GM19193 (cell line): ENCODE measurements around the gene SETD5.
A peak's percentile ranks its signal among the peaks of the same experiment; 100 is the strongest.

Source experiments
- POLR2A ChIP-seq: IDR thresholded peaks from 4 replicates; pipeline ENCODE4 v1.6.1; 2011; ENCODE audit not compliant: insufficient read depth, insufficient read length; ENCODE audit errors: extremely low read depth

The SETD5 gene

DNA sequence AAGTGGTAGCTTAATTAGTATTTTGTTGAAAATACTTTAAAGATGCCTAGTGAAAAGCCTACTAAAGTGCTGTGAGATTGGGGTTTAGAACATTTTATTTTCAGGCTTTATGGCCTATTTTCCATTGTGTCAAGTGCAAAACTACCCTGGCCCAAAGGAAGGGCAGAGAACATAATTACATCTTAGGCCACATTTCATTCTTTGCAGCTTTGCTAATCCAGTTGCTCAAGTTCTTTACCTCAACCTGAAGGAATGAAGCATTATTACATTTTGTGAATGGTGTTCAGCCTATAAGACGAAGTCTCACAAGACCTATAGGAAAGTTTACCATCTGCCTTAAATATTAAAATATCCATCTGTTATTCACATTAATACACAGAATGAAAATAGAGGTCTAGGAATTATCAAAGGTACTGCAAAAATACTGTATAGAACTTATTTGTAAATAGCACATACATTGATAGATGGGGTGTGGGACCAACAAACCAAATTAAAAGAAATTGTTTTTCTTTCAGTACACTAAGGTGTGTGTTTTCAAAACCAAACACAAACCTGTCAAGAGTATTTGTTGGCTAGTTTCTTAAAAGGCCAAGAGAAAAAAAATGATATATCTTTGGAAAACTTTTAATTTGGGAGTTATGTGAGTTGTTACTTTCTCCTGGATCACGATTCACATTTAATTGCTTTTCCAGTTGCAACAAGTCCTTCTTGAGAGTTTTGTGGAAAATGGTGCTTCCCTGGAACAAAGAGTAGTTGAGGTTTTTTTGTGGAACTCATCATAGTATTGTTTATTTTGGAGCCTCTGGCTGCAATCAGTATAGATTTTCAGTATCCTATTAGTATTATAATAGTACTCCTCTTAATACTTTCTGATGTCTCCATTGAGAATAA is 12.0 kb upstream of the SETD5 start:
- no peak for TF ChIP-seq POLR2A

GRCh38 chr3:9386078-9386459 is 11.3 kb upstream of the SETD5 start:
- no peak for TF ChIP-seq POLR2A

DNA sequence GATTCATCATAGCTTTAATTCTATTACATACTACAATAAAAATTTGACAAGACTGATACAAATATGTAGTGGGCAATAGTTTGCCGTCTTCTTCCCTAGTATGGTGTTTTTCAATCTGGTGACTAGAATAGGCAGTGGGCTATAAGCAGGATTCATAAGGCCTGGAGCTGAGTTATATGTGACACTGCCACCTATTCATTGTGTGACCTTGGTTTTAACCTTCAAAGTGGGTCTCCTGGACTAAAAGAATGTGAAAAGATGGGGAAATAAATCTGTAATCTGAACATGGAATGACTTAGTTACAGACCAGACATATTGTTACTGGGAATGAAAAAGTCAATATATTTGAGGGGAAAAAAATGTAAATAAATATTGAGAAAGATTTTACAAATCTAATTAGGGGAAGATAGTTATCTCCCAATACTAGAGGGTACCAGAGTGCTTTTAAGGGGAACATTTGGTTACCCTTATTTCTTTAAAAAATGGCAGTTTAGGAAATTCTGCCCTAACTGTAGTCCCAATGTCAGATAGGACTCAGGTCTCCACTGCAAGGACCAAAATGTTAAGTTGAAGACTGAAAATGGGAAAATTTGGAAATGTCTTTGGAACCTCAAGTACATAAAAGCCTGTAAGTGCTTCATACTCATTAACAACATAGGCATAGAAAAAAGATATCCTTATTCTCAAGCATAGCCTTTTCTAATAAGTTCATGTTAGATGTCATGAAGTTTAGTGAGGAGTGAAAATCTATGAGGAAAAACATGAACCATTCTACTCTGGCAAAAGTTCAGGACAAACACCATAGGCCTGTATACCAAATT is 10.7 kb upstream of the SETD5 start:
- no peak for TF ChIP-seq POLR2A

DNA sequence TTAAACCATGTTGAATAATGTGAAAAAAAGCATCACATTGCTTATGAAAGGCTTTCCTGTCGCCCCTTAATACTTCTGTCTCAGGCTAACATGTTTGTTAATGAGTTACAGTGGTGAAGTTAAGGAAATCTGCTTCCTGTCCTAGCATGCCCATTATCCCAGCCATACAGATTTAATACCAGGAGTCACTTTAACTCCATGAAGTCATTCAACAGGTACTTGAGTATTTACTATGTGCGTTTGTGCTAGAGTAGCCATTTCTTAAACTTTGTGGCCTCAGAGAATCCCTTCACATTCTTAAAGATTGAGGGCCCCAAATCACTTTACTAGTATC is 10.1 kb upstream of the SETD5 start:
- no peak for TF ChIP-seq POLR2A

- TF ChIP-seq POLR2A: no peak
These were observed 9.3 kb upstream of the SETD5 start for GRCh38 chr3:9388142-9388541.

DNA sequence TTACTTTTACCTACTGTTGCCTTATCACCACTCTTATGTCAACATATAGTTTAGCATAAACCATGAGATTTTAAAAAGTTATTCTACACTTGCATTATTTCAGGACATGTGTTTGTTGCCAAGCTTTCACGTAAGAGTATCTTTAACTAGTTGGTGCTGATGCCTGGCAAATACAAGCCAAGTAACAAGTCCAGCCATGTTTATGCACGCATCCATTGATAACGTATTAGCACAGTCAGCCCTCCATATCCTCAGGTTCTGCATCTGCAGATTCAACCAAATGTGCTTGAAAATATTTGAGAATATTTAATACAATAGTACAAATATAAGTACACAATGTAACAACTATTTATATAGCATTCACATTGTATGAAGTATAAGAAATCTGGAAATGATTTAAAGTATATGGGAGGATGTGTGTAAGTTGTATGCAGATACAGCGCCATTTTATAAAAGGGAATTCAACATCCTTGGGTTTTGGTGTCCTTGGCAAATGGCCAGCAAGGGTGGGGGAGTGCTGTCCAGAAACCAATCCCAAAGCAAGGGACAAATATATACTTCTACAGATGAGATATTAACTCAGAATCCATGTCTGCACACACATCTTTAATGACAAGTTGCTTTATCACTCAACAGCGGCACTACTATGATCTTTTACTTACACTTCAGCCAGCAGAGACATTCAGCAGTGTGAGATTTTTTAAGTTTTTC is 8.7 kb upstream of the SETD5 start:
- no peak for TF ChIP-seq POLR2A

DNA sequence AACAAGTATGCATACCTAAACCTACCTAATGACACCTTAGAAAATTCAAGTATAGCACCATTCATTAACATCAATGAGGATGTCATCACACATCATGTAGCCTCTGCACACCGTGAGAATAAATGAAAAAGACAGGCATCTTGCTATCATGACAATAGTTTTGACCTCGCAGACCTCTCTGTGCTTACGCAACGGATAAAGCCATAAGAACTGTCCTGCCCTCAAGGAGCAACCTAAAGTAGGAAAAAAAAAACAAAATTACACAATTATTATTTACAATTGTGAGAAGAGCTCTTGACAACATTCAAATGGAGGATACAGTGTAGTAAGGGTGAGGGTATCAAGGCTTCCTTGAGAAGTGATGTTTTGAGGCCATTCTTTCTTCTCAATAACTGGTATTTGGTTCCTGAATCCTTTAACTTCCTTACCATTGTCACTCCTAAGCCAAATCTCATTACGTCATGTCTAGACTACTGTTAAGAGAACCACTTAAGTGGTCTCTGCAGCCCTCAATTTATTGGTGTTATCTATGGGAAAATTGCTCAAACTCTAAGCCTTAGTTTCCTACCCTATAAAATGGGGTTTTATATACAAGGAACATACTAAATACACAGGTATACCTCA is 7.0 kb upstream of the SETD5 start:
- no peak for TF ChIP-seq POLR2A

DNA sequence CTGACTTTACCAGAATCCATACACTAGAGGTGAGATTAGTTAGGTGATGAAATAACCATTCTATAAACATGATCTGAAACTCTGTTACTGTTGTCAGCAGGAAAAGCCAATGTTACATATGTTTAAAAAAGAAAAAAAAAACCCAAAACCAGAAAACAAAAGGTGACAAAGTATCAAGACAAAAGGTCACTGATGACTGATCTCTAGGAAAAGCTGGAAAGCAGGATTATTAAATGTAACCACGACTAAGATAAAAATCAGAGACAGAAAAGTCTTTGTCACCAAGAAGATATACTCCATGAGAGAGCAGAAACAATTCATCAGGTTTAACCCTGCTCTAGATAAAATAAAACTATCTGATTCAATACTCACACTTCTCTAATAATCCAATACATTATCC is 5.4 kb upstream of the SETD5 start:
- TF ChIP-seq POLR2A: no peak

- no peak for TF ChIP-seq POLR2A
These were observed 1.7 kb upstream of the SETD5 start for GRCh38 chr3:9395570-9396300.

DNA sequence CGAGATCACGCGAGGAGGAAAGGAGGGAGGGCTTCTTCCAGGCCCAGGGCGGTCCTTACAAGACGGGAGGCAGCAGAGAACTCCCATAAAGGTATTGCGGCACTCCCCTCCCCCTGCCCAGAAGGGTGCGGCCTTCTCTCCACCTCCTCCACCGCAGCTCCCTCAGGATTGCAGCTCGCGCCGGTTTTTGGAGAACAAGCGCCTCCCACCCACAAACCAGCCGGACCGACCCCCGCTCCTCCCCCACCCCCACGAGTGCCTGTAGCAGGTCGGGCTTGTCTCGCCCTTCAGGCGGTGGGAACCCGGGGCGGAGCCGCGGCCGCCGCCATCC is 1.1 kb upstream of the SETD5 start:
- TF ChIP-seq POLR2A: peak; percentile 34

DNA sequence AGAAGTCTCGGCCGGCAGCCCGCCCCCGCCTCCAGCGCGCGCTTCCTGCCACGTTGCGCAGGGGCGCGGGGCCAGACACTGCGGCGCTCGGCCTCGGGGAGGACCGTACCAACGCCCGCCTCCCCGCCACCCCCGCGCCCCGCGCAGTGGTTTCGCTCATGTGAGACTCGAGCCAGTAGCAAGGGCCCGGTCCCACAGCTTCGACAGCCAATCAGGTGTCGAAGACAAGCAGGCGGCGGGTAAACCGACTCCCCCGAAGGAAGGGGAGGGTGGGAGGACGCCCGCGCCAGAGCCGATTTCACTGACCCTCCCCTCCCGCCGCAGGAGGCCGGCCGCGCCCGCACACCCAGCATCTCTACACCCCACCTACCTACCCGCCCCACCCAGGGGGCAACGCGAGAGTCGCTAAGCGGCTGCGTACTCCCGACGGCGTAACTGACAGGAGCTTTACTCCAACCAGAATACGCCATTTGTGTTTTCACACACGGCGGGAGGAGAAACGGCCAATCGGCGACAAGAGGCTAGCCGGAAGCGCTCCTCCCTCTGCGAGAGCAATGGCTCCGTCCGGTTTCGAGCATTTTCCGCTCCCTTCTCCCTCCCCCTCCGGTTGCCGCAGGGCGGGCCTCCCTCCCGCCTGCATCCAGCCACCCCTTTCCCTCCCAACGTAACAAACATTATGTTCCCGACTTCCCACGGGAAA is 633 bp upstream of the SETD5 start:
- TF ChIP-seq POLR2A: peak; percentile 34

- peak; percentile 33 for TF ChIP-seq POLR2A
These were observed 688 bp downstream of the SETD5 start for GRCh38 chr3:9397906-9398699.

GRCh38 chr3:9398700-9399336 is 1.4 kb downstream of the SETD5 start:
- no peak for TF ChIP-seq POLR2A
